ENCODE measurements around the gene CRABP2. TPM values are rescaled to one million over a fixed set of nuclear protein-coding genes. Genes with fewer than 3 reads are reported as not detected.
A peak's percentile ranks its signal among the peaks of the same experiment; 100 is the strongest.

Gene CRABP2
- total RNA-seq, 1 donor from 2014 or later, result 2.4 TPM

DNA sequence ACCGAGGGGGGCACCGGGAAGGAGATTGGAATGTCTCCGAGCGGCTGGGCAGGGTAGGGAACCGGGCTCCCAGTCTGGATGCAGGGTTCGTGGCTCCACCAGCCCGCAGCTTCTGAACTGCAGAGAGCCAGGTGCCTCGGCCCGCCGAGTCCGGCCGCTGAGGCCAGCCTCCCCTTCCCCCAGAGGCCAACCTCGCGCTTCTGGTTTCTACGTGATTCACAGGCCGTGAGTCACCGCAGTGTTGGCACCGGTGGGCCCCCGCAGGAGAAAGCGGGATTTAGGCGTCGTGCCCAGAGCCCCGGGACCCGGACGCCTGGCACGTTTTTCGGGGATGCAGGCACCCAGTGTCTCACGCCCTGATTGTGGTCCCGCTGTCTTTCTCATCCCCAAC lies 458 bp downstream of the CRABP2 start:
- Mint-ChIP-seq H3K36me3 (ENCODE audit: unreplicated experiment) (no peaks in the 10 kb centered on the region), H3K27ac (ENCODE audit: unreplicated experiment) (no peak overlapping the region), H3K27me3 (ENCODE audit: unreplicated experiment) (peaks cover 17% of the 10 kb centered on the region), H3K4me3 (ENCODE audit: unreplicated experiment) (peak overlapping the region; percentile 77), H3K4me1 (ENCODE audit: low read depth, unreplicated experiment) (peaks cover 20% of the 10 kb centered on the region), H3K9me3 (ENCODE audit: unreplicated experiment) (no peaks in the 10 kb centered on the region)
- TF ChIP-seq, protein P1, sequence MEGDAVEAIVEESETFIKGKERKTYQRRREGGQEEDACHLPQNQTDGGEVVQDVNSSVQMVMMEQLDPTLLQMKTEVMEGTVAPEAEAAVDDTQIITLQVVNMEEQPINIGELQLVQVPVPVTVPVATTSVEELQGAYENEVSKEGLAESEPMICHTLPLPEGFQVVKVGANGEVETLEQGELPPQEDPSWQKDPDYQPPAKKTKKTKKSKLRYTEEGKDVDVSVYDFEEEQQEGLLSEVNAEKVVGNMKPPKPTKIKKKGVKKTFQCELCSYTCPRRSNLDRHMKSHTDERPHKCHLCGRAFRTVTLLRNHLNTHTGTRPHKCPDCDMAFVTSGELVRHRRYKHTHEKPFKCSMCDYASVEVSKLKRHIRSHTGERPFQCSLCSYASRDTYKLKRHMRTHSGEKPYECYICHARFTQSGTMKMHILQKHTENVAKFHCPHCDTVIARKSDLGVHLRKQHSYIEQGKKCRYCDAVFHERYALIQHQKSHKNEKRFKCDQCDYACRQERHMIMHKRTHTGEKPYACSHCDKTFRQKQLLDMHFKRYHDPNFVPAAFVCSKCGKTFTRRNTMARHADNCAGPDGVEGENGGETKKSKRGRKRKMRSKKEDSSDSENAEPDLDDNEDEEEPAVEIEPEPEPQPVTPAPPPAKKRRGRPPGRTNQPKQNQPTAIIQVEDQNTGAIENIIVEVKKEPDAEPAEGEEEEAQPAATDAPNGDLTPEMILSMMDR (IDR thresholded peaks at IDR 0.05; ENCODE audit: partially characterized antibody, unreplicated experiment), result no peak
- DNase-seq, result peak; percentile 39

DNA sequence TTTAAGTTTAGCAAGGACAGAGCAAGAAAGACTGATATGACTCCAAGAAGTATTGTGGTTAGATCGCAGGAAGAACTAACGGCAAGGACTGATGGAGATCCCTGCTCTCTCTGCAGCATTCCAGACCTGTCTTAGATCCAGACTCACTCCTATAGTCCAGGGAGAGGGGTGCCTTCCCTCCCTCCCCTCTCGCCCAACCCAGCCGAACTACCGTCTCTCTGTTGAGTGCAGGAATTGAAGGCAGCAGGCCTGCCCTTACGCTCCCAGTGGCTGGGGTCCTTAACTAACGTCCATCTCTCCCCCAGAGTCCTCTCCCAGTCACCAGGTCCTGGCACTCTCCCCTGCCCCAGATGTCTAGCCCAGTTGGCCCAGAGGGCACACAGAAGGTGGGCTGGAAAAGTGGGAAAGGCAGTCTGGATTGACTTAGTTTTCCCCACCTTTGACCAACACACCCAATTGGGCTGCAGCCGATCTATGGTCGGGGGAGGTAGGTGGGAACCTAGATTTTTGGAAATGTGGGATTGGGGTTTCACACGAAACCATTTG lies 1.1 kb downstream of the CRABP2 start:
- Mint-ChIP-seq H3K9me3 (ENCODE audit: unreplicated experiment) (no peaks in the 10 kb centered on the region), H3K4me1 (ENCODE audit: low read depth, unreplicated experiment) (peaks cover 20% of the 10 kb centered on the region), H3K4me3 (ENCODE audit: unreplicated experiment) (peak overlapping the region; percentile 59), H3K27ac (ENCODE audit: unreplicated experiment) (no peak overlapping the region), H3K27me3 (ENCODE audit: unreplicated experiment) (peaks cover 17% of the 10 kb centered on the region), H3K36me3 (ENCODE audit: unreplicated experiment) (no peaks in the 10 kb centered on the region)
- TF ChIP-seq, protein P1 (IDR thresholded peaks at IDR 0.05; ENCODE audit: partially characterized antibody, unreplicated experiment), result no peak
- no peak for DNase-seq

DNA sequence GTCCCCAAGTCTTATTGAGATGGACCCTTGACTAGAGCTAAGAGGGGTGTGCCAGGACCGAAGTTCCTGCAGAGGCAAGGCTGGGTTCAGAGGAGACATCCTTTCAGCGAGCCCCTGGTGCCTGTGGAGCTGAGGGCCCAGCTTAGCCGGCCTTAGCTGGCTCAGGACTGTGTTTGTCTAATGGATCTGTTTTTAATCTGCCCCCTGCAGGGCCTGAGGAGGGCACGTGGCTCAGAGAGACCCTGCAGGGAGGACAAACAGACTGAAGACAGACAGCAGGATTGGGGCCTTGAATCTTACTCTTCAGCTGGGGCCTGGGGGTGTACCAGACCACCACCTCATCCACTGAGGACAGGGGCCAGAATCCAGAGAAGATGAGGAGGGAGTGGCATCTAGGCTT lies 1.6 kb downstream of the CRABP2 start:
- no peak overlapping the region for H3K4me3 Mint-ChIP-seq (ENCODE audit: unreplicated experiment)
- H3K27ac Mint-ChIP-seq (ENCODE audit: unreplicated experiment), result no peak overlapping the region
- peaks cover 19% of the 10 kb centered on the region for H3K4me1 Mint-ChIP-seq (ENCODE audit: low read depth, unreplicated experiment)
- no peaks in the 10 kb centered on the region for H3K36me3 Mint-ChIP-seq (ENCODE audit: unreplicated experiment)
- H3K9me3 Mint-ChIP-seq (ENCODE audit: unreplicated experiment), result peaks cover 3% of the 10 kb centered on the region
- TF ChIP-seq, protein P1 (IDR thresholded peaks at IDR 0.05; ENCODE audit: partially characterized antibody, unreplicated experiment), result no peak
- peaks cover 21% of the 10 kb centered on the region for H3K27me3 Mint-ChIP-seq (ENCODE audit: unreplicated experiment)
- no peak for DNase-seq

DNA sequence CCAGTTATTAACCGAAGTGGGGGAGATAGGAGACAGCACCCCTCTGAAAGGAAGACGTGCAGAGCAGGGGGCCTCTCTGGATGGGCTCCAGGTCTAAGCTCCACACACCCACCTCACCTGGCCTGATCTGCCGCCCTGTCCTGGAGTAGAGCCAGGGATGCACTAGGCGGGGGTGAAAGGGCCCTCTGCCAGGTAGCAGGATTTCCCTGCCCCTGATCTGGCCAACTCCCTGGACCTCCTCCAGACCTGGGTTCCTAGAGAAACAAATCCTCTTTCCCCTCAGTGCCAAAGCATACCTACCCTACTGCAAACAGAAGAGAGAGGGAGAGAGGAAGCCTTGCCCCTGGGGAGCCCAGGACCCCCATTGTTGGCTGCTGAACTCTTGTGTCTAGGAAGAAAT lies 2.0 kb downstream of the CRABP2 start:
- DNase-seq, result no peak
- Mint-ChIP-seq H3K9me3 (ENCODE audit: unreplicated experiment) (peaks cover 4% of the 10 kb centered on the region), H3K36me3 (ENCODE audit: unreplicated experiment) (no peaks in the 10 kb centered on the region), H3K27me3 (ENCODE audit: unreplicated experiment) (peaks cover 22% of the 10 kb centered on the region), H3K4me1 (ENCODE audit: low read depth, unreplicated experiment) (peaks cover 16% of the 10 kb centered on the region), H3K27ac (ENCODE audit: unreplicated experiment) (no peak overlapping the region), H3K4me3 (ENCODE audit: unreplicated experiment) (no peak overlapping the region)
- TF ChIP-seq, protein P1 (IDR thresholded peaks at IDR 0.05; ENCODE audit: partially characterized antibody, unreplicated experiment), result no peak

DNA sequence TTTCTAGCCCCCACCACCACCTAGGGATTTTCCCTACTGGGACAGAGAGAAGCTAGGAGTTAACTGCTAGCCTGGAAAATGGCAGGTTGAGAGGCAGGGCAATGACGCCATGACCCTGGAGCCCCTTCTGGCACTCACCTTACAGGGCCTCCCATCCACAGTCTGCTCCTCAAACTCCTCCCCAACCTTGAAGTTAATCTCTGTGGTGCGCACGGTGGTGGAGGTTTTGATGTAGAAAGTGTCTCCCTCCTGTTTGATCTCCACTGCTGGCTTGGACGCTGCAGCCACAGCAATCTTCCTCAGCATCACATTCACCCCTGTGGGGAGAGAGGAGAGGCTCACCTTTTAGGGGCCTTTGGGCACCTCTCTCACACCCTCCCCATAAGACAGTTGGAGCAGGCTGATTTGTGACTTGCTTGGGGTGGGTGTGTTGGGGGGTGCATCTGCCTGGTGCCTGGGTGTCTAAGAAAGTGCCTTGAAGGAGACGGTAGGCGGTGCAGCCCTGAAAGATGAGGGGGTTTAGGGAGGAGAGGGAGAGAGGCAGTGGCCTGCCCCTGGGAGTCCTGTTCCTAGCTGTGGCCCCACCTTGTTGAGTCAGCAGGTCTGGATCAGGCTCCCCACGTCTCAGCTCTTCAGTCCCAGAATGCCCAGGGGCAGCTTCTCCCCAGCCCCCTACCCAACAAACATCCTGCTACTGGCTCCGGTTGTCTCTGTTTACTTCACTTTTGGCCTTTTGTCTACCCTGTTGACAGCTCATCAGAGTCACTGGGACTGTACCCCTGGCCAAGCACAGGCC lies 4.4 kb downstream of the CRABP2 start:
- peaks cover 22% of the 10 kb centered on the region for H3K27me3 Mint-ChIP-seq (ENCODE audit: unreplicated experiment)
- peaks cover 8% of the 10 kb centered on the region for H3K4me1 Mint-ChIP-seq (ENCODE audit: low read depth, unreplicated experiment)
- TF ChIP-seq, protein P1 (IDR thresholded peaks at IDR 0.05; ENCODE audit: partially characterized antibody, unreplicated experiment), result no peak
- H3K36me3 Mint-ChIP-seq (ENCODE audit: unreplicated experiment), result no peaks in the 10 kb centered on the region
- H3K4me3 Mint-ChIP-seq (ENCODE audit: unreplicated experiment), result no peak overlapping the region
- H3K27ac Mint-ChIP-seq (ENCODE audit: unreplicated experiment), result no peak overlapping the region
- H3K9me3 Mint-ChIP-seq (ENCODE audit: unreplicated experiment), result peaks cover 4% of the 10 kb centered on the region
- DNase-seq, result no peak

All from glutamatergic neuron (in vitro differentiated cells).